Sciatic nerve (tissue), 2 donors: ENCODE data around the gene PSMB11. TPM values are rescaled to one million over a fixed set of nuclear protein-coding genes. Genes with fewer than 3 reads are reported as not detected.
"Not testable (repeated sequence)": the region's sequence is repeated elsewhere in the genome, so short reads cannot be mapped to it uniquely, and the experiment has no call there.

Source experiments
- ATAC-seq: fragments of 200-7000 bp; cut with Tn5 transposase; one replicate; pipeline ENCODE4 v1.9.1; 2020; ENCODE audit warnings: mild to moderate bottlenecking, moderate library complexity
- DNase-seq: peaks from one replicate; pipeline ENCODE4 v3.0.0-alpha.2; 2020; ENCODE audit warnings: low spot score
- intact Hi-C: fragments of 100-400 bp; cut with DNase I; formaldehyde crosslinking; loops from one replicate; pipeline ENCODE4 v1.14.2; 2022
- total RNA-seq: library from RNA; stranded (reverse); fragmentation: NEBNext Ultra II Directional; extraction: Animal tissue kit (Norgen Biotek cat#: 25700); gene quantifications from one replicate; pipeline ENCODE4 v1.2.1, GENCODE V29; 2021
- donor health status: DM: no; HTN: no; CAD: no.
- donor health status: DM: no; HTN: no; CAD: no.

Gene PSMB11
- total RNA-seq, 1 donor from 2014 or later = not detected

DNA sequence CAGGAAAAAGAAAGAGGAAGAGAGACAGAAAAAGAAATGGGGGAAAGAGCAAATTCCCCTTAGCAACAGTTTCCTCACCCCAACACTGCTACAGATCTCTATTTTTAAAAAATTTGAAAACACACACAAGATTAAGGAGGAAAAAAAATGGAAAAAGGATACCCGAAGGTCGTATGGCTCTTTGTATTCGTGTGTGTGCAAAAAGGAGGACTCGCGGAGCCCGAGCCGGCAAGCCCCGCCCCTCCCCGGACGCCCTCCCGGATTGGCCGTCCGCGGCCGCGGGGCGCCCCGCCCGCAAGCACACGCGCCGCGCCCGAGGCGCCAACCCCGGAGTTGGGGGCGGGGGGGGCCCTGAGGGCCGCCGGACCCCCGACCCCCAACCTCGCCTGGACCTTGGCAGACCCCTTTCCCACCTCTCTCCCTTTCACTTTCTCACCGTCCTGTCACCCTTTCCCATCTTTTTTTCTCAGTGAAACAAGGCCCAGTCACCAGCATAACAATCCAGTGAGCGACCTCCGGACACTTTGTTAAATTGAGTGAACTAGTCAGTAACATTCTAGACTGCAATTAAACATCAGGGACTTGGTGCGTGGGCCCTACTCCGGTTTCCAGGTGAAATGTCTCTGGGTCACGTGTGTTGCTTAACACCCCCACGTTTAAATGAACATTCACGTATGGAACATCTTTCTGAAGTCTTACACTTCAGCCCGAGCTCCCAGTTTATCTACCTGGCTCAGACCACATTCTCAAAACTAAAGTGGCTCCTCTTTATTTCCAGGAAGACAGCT lies 31.9 kb upstream of the PSMB11 start, which contains the start of gene C14orf93:
C14orf93 (minus strand) TSS at position 205 of the 788 bp plus-strand sequence. CDS start 11,120 bp downstream, outside the sequence.
- peak; percentile 59 for ATAC-seq
- intact Hi-C loops = no loop called here
- peak; percentile 90 for DNase-seq

- ATAC-seq = no peak
- intact Hi-C loops = no loop called here
- no peak for DNase-seq
These were observed 28.8 kb upstream of the PSMB11 start for GRCh38 chr14:23013054-23013748.

GRCh38 chr14:23013749-23014054 lies 28.3 kb upstream of the PSMB11 start:
- DNase-seq, intact Hi-C loops: not testable (repeated sequence)

GRCh38 chr14:23015618-23016017 lies 26.4 kb upstream of the PSMB11 start:
- ATAC-seq (no peak), DNase-seq (no peak)
- intact Hi-C loops = no loop called here

More at GRCh38 chr14:23013749-23014054, 28.3 kb upstream of the PSMB11 start:
- not testable (repeated sequence) for ATAC-seq

DNA sequence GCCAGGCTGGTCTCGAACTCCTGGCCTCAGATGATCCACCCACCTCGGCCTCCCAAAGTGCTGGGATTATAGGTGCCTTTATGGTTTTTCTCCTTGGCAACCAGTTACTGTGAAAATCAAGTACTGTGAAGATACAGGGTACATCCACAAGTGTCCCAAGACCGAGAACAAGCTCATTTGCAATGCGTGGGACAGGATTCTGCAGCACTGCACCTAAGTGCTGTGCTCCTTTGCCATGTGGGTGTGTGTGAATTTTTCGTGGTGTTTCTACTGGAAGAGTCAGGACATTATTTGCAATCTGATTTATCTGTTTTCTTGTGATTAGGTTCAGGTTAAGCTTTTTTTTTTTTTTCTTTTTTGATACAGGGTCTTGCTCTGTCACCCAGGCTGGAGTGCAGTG lies 24.9 kb upstream of the PSMB11 start:
- intact Hi-C loops = no loop called here
- ATAC-seq (no peak), DNase-seq (no peak)

- ATAC-seq (no peak), DNase-seq (no peak)
- intact Hi-C loops = no loop called here
These were observed 23.9 kb upstream of the PSMB11 start for GRCh38 chr14:23018107-23018506.

DNA sequence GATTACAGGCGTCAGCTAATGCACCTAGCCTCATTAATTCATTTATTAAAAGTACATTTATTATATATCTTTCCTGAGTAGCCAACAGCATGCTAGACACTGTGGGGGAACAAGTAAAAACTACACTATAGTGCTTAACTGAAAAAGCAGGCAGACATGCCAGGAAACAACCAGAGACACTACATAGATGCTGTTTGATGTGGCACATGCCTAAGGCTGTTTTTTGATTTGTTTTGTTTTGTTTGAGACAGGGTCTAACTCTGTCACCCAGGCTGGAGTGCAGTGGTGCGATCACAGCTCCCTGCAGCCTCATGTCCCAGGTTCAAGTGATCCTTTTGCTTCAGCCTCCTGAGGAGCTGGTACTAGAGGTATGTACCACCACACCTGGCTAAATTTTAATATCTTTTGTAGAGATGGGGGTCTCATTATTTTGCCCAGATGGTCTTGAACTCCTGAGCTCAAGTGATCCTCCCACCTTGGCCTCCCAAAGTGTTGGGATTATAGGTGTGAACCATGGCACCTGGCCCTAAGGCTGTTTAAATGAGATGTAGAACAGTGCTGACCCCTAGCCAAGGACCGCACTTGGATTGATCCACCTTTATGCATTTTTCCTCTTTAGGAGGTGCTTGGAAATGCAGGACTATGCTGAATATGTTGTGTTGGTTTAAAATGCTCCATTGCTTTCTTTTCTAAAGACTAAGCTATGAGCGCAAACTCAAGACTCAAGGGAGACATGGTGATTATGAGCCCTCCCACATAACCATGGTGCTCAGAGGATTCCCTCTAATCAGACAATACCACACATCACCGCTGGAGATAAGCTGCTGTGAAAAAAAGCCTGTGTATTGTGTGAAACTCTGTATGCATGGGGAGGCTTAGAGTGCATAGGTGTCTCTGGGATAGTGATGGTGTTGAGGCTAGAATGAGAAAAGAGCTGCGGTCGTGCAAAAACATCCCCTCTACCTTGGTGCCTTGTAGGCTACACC lies 21.6 kb upstream of the PSMB11 start:
- intact Hi-C loops = no loop called here
- ATAC-seq = no peak
- DNase-seq = no peak

DNA sequence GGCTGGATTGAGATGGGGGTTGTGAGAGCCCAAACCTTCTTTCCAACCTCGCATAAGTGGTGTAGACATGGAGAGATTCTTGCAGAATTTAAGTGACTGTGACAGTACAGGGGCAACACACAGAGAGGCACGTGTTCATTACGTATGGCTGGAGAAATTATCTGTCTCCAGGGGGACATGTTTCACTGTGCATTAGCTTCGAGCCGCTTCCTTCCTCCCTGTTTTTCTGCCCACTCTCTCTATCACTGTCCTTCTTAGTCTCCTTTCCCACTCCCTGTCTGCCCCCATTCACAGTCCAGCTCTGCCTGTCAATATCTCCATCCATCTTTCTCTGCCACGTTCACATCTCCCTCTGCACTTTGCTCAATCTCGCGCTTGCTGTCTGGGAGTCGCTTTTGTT lies 20.6 kb upstream of the PSMB11 start:
- DNase-seq (no peak), ATAC-seq (no peak)
- intact Hi-C loops = no loop called here

GRCh38 chr14:23021889-23022442 lies 20.0 kb upstream of the PSMB11 start:
- intact Hi-C loops = no loop called here
- no peak for DNase-seq
- ATAC-seq = no peak

- no peak for ATAC-seq
- intact Hi-C loops = no loop called here
- DNase-seq = no peak
These were observed 18.8 kb upstream of the PSMB11 start for GRCh38 chr14:23023022-23023794.

GRCh38 chr14:23023795-23024152 lies 18.2 kb upstream of the PSMB11 start:
- intact Hi-C loops = no loop called here
- no peak for DNase-seq
- ATAC-seq = no peak

DNA sequence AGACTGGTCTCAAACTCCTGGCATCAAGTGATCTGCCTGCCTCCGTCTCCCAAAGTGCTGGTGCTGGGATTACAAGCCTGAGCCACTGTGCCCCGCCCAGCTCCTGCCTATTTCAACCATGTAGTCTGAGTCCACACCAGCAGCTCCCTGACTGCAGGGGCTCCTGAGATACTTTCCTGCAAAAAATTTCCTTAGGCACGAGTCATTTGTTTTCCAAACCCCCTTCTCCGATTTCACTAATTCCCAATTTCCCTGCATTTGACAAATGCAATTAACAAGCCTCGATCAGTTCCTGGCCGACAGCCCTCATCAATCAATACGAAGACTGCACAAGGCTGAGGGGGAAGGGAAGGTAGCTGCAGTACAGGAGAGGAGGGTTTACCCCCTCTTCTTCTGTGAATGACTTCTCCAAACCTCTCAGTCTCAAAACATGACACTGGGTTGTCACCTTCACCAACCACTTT lies 17.4 kb upstream of the PSMB11 start:
- no peak for ATAC-seq
- intact Hi-C loops = no loop called here
- no peak for DNase-seq

GRCh38 chr14:23025151-23025814 lies 16.7 kb upstream of the PSMB11 start:
- ATAC-seq (no peak), DNase-seq (no peak)
- intact Hi-C loops = no loop called here

DNA sequence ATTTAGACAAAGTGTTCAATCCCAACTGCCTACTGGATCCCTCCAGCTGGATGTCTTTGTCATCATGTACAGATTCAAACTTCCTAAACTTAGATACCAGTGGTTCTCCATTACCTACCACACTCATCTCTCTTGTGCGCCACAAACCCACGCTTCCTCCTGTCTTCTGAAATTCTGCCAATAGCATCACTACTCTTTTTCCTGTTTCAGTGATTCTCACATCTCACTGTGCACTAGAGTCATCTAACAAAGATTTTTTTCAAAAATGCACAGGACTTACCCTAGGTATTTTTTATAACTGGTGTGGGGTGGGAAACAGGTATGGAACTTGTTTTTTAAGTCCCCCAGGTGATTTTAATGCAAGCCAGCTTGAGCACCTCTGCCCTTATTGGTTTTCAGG lies 13.2 kb upstream of the PSMB11 start:
- intact Hi-C loops = no loop called here
- no peak for ATAC-seq
- DNase-seq = no peak

- intact Hi-C loops = no loop called here
- ATAC-seq (no peak), DNase-seq (no peak)
These were observed 11.1 kb upstream of the PSMB11 start for GRCh38 chr14:23030936-23031335.

- intact Hi-C loops = no loop called here
- ATAC-seq (no peak), DNase-seq (no peak)
These were observed 8.7 kb upstream of the PSMB11 start for GRCh38 chr14:23033251-23033727.

GRCh38 chr14:23033801-23034497 lies 8.1 kb upstream of the PSMB11 start:
- DNase-seq (no peak), ATAC-seq (no peak)
- intact Hi-C loops = no loop called here
